T-helper 17 cell (primary cell): ENCODE measurements around the gene IGF2R. TPM values are rescaled to one million over a fixed set of nuclear protein-coding genes. Genes with fewer than 3 reads are reported as not detected.

ENCODE experiments used
- ATAC-seq: fragments of 150-1000 bp; cut with Tn5 transposase; 2 replicates; pipeline ENCODE4 v1.10.0; 2021; ENCODE audit warnings: mild to moderate bottlenecking, moderate library complexity
- DNase-seq, 3 donors: peaks; one replicate each; pipeline versions ENCODE4 v3.0.0 to v3.0.0-alpha.2; 2020 to 2021
- H3K9me3 ChIP-seq: one replicate; pipeline ENCODE4 v1.7.0; 2013; ENCODE audit warnings: low read length, mild to moderate bottlenecking; ENCODE audit not compliant: control insufficient read depth, poor library complexity, severe bottlenecking
- H3K27ac Mint-ChIP-seq: one replicate; pipeline ENCODE4 v1.8.0; 2022; ENCODE audit warnings: mild to moderate bottlenecking, moderate library complexity, mixed read lengths
- H3K27me3 Mint-ChIP-seq: one replicate; pipeline ENCODE4 v1.8.0; 2022; ENCODE audit warnings: mixed read lengths
- H3K36me3 Mint-ChIP-seq: one replicate; pipeline ENCODE4 v1.8.0; 2022; ENCODE audit warnings: low read depth, mixed read lengths
- H3K4me1 Mint-ChIP-seq: one replicate; pipeline ENCODE4 v1.8.0; 2022; ENCODE audit warnings: mild to moderate bottlenecking, mixed read lengths
- H3K4me3 Mint-ChIP-seq: one replicate; pipeline ENCODE4 v1.8.0; 2022; ENCODE audit warnings: mild to moderate bottlenecking, moderate library complexity, mixed read lengths
- total RNA-seq, 4 donors: library from RNA in 2 of 4; stranded (reverse) in 2 of 4; gene quantifications; one replicate each; pipeline ENCODE4 v1.2.3 and lab custom pipeline; 2022 to 2026

IGF2R gene
- total RNA-seq, 2 donors from 2014 or later: 56.7 to 59.5 TPM

- DNase-seq (no peak), ATAC-seq (peak; percentile 71)
- H3K4me1 Mint-ChIP-seq: peaks cover 34% of the 10 kb centered on the region
- H3K27me3 Mint-ChIP-seq: no peaks in the 10 kb centered on the region
- peak overlapping the region; percentile 90 for H3K27ac Mint-ChIP-seq
- H3K9me3 ChIP-seq: no peaks in the 10 kb centered on the region
- peak overlapping the region; percentile 77 for H3K4me3 Mint-ChIP-seq
- H3K36me3 Mint-ChIP-seq: peaks cover 7% of the 10 kb centered on the region
These were observed 47.1 kb downstream of the IGF2R start for GRCh38 chr6:160015778-160016684.

- no peaks in the 10 kb centered on the region for H3K27me3 Mint-ChIP-seq
- no peaks in the 10 kb centered on the region for H3K9me3 ChIP-seq
- no peak overlapping the region for H3K4me3 Mint-ChIP-seq
- peaks cover 2% of the 10 kb centered on the region for H3K4me1 Mint-ChIP-seq
- no peak overlapping the region for H3K27ac Mint-ChIP-seq
- DNase-seq: no peak
- ATAC-seq: no peak
- H3K36me3 Mint-ChIP-seq: no peaks in the 10 kb centered on the region
These were observed 53.2 kb downstream of the IGF2R start for GRCh38 chr6:160022101-160022500.

- peaks cover 2% of the 10 kb centered on the region for H3K4me1 Mint-ChIP-seq
- no peak overlapping the region for H3K4me3 Mint-ChIP-seq
- H3K27ac Mint-ChIP-seq: no peak overlapping the region
- H3K27me3 Mint-ChIP-seq: no peaks in the 10 kb centered on the region
- no peaks in the 10 kb centered on the region for H3K36me3 Mint-ChIP-seq
- no peak for ATAC-seq
- DNase-seq: no peak
- no peaks in the 10 kb centered on the region for H3K9me3 ChIP-seq
These were observed 53.9 kb downstream of the IGF2R start for GRCh38 chr6:160022793-160023192.

GRCh38 chr6:160024152-160024551, 55.3 kb downstream of the IGF2R start:
- DNase-seq (no peak), ATAC-seq (no peak)
- H3K27ac Mint-ChIP-seq: no peak overlapping the region
- H3K27me3 Mint-ChIP-seq: no peaks in the 10 kb centered on the region
- H3K4me1 Mint-ChIP-seq: peaks cover 6% of the 10 kb centered on the region
- no peaks in the 10 kb centered on the region for H3K9me3 ChIP-seq
- H3K36me3 Mint-ChIP-seq: no peaks in the 10 kb centered on the region
- H3K4me3 Mint-ChIP-seq: no peak overlapping the region

GRCh38 chr6:160027076-160027475, 58.2 kb downstream of the IGF2R start:
- H3K4me3 Mint-ChIP-seq: no peak overlapping the region
- peaks cover 9% of the 10 kb centered on the region for H3K36me3 Mint-ChIP-seq
- no peak for ATAC-seq
- DNase-seq: no peak
- H3K27me3 Mint-ChIP-seq: no peaks in the 10 kb centered on the region
- peaks cover 6% of the 10 kb centered on the region for H3K4me1 Mint-ChIP-seq
- no peaks in the 10 kb centered on the region for H3K9me3 ChIP-seq
- no peak overlapping the region for H3K27ac Mint-ChIP-seq

- Mint-ChIP-seq H3K36me3 (peaks cover 11% of the 10 kb centered on the region), H3K4me1 (peaks cover 6% of the 10 kb centered on the region), H3K4me3 (no peak overlapping the region), H3K27me3 (no peaks in the 10 kb centered on the region), H3K27ac (no peak overlapping the region)
- H3K9me3 ChIP-seq: no peaks in the 10 kb centered on the region
- DNase-seq (no peak), ATAC-seq (no peak)
These were observed 59.0 kb downstream of the IGF2R start for GRCh38 chr6:160027931-160028330.

GRCh38 chr6:160028487-160029275, 59.8 kb downstream of the IGF2R start:
- H3K27ac Mint-ChIP-seq: no peak overlapping the region

GRCh38 chr6:160029525-160029924, 60.6 kb downstream of the IGF2R start:
- peak overlapping the region; percentile 21 for H3K27ac Mint-ChIP-seq
- no peaks in the 10 kb centered on the region for H3K9me3 ChIP-seq

More at GRCh38 chr6:160028487-160029275, 59.8 kb downstream of the IGF2R start:
- ATAC-seq (peak; percentile 48), DNase-seq (no peak)
- H3K4me3 Mint-ChIP-seq: no peak overlapping the region
- no peaks in the 10 kb centered on the region for H3K9me3 ChIP-seq
- peaks cover 6% of the 10 kb centered on the region for H3K4me1 Mint-ChIP-seq
- H3K36me3 Mint-ChIP-seq: peaks cover 11% of the 10 kb centered on the region
- no peaks in the 10 kb centered on the region for H3K27me3 Mint-ChIP-seq

GRCh38 chr6:160030103-160030502, 61.2 kb downstream of the IGF2R start:
- Mint-ChIP-seq H3K4me3 (no peak overlapping the region), H3K27me3 (no peaks in the 10 kb centered on the region), H3K27ac (peak overlapping the region; percentile 21), H3K4me1 (peaks cover 6% of the 10 kb centered on the region), H3K36me3 (peaks cover 11% of the 10 kb centered on the region)
- no peak for DNase-seq
- no peaks in the 10 kb centered on the region for H3K9me3 ChIP-seq
- ATAC-seq: no peak

More at GRCh38 chr6:160029525-160029924, 60.6 kb downstream of the IGF2R start:
- Mint-ChIP-seq H3K27me3 (no peaks in the 10 kb centered on the region), H3K4me1 (peaks cover 6% of the 10 kb centered on the region), H3K36me3 (peaks cover 11% of the 10 kb centered on the region), H3K4me3 (no peak overlapping the region)
- ATAC-seq: no peak
- no peak for DNase-seq

GRCh38 chr6:160031442-160031841, 62.6 kb downstream of the IGF2R start:
- no peaks in the 10 kb centered on the region for H3K9me3 ChIP-seq
- peaks cover 16% of the 10 kb centered on the region for H3K4me1 Mint-ChIP-seq
- H3K27ac Mint-ChIP-seq: peak overlapping the region; percentile 72
- H3K27me3 Mint-ChIP-seq: no peaks in the 10 kb centered on the region
- DNase-seq (no peak), ATAC-seq (no peak)
- H3K4me3 Mint-ChIP-seq: no peak overlapping the region
- peaks cover 19% of the 10 kb centered on the region for H3K36me3 Mint-ChIP-seq

- H3K36me3 Mint-ChIP-seq: peaks cover 21% of the 10 kb centered on the region
- no peak for DNase-seq
- H3K4me3 Mint-ChIP-seq: no peak overlapping the region
- ATAC-seq: no peak
- H3K4me1 Mint-ChIP-seq: peaks cover 18% of the 10 kb centered on the region
- H3K27me3 Mint-ChIP-seq: no peaks in the 10 kb centered on the region
- peak overlapping the region; percentile 72 for H3K27ac Mint-ChIP-seq
- no peaks in the 10 kb centered on the region for H3K9me3 ChIP-seq
These were observed 63.0 kb downstream of the IGF2R start for GRCh38 chr6:160031871-160032270.

- H3K4me3 Mint-ChIP-seq: no peak overlapping the region
- no peak overlapping the region for H3K27ac Mint-ChIP-seq
- no peaks in the 10 kb centered on the region for H3K9me3 ChIP-seq
- DNase-seq: no peak
- no peak for ATAC-seq
- H3K36me3 Mint-ChIP-seq: peaks cover 21% of the 10 kb centered on the region
- H3K27me3 Mint-ChIP-seq: no peaks in the 10 kb centered on the region
- peaks cover 18% of the 10 kb centered on the region for H3K4me1 Mint-ChIP-seq
These were observed 63.7 kb downstream of the IGF2R start for GRCh38 chr6:160032538-160032937.
